Measurements from ENCODE around the gene SYNE1.

- TF ChIP-seq, protein P1, sequence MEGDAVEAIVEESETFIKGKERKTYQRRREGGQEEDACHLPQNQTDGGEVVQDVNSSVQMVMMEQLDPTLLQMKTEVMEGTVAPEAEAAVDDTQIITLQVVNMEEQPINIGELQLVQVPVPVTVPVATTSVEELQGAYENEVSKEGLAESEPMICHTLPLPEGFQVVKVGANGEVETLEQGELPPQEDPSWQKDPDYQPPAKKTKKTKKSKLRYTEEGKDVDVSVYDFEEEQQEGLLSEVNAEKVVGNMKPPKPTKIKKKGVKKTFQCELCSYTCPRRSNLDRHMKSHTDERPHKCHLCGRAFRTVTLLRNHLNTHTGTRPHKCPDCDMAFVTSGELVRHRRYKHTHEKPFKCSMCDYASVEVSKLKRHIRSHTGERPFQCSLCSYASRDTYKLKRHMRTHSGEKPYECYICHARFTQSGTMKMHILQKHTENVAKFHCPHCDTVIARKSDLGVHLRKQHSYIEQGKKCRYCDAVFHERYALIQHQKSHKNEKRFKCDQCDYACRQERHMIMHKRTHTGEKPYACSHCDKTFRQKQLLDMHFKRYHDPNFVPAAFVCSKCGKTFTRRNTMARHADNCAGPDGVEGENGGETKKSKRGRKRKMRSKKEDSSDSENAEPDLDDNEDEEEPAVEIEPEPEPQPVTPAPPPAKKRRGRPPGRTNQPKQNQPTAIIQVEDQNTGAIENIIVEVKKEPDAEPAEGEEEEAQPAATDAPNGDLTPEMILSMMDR (IDR thresholded peaks at IDR 0.05; ENCODE audit: low read depth, low read length, missing input control): no peak
- TF ChIP-seq MAX (IDR thresholded peaks at IDR 0.05) (no peak), RXRA (IDR thresholded peaks at IDR 0.05) (no peak), YY1 (IDR thresholded peaks at IDR 0.05) (no peak), RAD21 (IDR thresholded peaks at IDR 0.05) (no peak), EGR1 (IDR thresholded peaks at IDR 0.05; ENCODE audit: low read depth in 2 of 2) (no peak), REST (IDR thresholded peaks at IDR 0.05) (no peak), GABPA (IDR thresholded peaks at IDR 0.05 in 1 of 2, conservative IDR thresholded peaks at IDR 0.05 in 1 of 2) (no peak), SP1 (IDR thresholded peaks at IDR 0.05) (no peak)
- TF ChIP-seq, protein P2, sequence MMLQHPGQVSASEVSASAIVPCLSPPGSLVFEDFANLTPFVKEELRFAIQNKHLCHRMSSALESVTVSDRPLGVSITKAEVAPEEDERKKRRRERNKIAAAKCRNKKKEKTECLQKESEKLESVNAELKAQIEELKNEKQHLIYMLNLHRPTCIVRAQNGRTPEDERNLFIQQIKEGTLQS (IDR thresholded peaks at IDR 0.05): no peak
- TF ChIP-seq, protein P3, sequence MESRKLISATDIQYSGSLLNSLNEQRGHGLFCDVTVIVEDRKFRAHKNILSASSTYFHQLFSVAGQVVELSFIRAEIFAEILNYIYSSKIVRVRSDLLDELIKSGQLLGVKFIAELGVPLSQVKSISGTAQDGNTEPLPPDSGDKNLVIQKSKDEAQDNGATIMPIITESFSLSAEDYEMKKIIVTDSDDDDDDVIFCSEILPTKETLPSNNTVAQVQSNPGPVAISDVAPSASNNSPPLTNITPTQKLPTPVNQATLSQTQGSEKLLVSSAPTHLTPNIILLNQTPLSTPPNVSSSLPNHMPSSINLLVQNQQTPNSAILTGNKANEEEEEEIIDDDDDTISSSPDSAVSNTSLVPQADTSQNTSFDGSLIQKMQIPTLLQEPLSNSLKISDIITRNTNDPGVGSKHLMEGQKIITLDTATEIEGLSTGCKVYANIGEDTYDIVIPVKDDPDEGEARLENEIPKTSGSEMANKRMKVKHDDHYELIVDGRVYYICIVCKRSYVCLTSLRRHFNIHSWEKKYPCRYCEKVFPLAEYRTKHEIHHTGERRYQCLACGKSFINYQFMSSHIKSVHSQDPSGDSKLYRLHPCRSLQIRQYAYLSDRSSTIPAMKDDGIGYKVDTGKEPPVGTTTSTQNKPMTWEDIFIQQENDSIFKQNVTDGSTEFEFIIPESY (IDR thresholded peaks at IDR 0.05): no peak
Observed at GRCh38 chr6:152071843-152072242, 565.3 kb downstream of the SYNE1 start.
